GM21423 (cell line): Measurements from ENCODE around the gene PGF.

Experiments
- ATAC-seq: cut with Tn5 transposase; IDR thresholded peaks from one replicate; pipeline ENCODE4 v1.9.1; 2021; ENCODE audit warnings: mild to moderate bottlenecking, moderate library complexity; ENCODE audit not compliant: unreplicated experiment

Gene PGF

GRCh38 chr14:74959596-74960180 is 4.3 kb upstream of the PGF start:
- ATAC-seq = no peak

DNA sequence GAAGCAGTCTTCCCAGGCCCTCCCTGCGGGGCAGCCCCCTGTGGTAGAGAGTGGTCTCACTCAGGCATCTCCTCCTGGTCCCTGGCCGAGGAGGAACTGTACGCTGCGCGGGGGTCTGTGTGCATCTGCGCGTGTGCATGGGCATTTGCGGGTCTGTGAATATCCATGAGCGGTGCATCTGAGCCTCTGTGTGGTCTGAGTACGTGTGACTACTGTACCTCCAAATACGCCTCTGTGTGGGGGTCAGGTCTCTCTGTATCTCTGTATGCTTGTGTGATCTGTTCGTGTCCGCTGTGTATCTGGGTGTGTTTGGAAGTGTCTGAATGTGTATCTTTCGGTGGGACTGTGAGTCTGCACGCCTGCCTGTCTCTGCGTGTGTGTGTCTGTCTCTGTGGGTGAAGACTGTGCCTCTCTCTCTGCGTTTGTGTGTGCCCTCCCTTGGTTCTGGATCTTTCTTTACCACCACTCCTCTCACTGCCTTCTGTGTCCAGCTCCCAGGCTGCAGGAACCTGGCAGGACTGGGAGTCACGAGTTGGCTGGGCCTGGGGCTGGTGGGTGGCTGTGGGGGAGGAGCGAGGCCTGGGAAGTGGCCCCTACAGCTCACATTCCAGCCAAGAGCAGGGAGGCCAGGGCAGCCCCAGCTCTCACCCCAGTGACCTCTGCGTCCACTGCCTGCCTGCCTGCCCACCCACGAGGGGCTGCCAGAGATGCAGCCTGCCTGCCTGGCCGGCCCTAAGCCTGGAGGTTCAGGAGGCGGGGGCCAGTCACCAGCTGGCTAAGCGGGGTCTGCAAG is 1.1 kb upstream of the PGF start:
- no peak for ATAC-seq

- no peak for ATAC-seq
These were observed 556 bp upstream of the PGF start for GRCh38 chr14:74956027-74956279.

- ATAC-seq = no peak
These were observed 509 bp downstream of the PGF start for GRCh38 chr14:74954947-74955228.

GRCh38 chr14:74954232-74954946 is 1.0 kb downstream of the PGF start:
- no peak for ATAC-seq

- no peak for ATAC-seq
These were observed 1.7 kb downstream of the PGF start for GRCh38 chr14:74953686-74954085.

- no peak for ATAC-seq
These were observed 2.5 kb downstream of the PGF start for GRCh38 chr14:74952697-74953484.

DNA sequence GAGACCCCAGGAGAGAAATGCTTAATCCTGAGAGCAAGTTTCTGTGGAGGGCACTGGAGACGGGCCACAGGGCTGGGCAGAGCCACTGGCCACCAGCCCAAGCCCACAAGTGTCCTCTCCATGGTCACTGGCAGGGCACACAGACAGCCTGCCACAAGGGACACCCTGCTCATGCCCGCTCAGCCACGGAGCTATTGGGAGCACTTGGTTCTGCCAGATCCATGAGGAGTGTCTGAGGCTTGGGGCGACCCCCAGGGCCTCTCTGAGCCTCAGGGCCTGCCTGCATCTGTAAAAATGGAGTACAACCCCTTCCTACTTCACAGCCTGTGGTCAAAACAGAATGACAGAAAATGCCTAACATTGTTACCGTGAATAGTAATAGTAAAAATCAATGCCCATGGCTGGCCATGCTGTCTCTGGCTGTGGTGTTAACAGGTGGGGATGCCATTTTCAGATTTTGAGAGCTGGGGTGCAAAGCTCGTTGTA is 3.2 kb downstream of the PGF start:
- no peak for ATAC-seq

DNA sequence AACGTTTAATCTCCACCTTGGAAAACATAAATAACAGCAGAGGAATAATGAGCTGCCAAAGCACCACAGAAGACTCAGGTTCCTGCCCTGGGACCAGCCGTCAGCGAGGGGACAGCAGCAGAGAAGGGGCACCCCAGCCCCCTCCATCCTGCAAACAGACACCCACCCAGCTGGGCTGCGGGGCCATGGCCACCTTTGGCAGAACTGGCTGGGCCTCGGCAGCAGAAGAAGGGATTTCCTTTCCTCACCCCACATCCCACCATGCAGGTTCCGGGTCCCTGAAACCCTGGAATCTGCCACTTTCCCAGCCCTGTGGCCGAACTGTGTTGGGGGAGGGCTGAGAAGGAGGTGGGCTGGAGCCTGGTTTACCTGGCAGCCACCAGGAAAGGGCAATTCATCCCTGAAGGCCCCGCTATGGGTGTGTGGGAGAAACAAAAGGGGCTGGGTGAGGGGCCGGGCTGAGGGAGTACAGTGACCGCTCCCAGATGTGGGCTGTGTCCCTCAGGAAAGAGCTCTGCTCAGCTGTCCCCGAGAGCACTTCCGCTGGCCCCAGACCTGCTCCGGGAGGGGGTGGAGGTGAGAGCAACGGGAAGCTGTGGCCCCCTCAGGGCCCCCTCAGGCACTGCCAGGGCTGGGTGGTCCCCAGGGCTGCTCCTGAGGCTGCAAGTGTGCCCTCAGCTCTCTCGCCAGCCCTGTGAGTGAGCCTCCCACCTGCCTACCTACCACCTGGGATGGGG is 3.8 kb downstream of the PGF start:
- no peak for ATAC-seq

DNA sequence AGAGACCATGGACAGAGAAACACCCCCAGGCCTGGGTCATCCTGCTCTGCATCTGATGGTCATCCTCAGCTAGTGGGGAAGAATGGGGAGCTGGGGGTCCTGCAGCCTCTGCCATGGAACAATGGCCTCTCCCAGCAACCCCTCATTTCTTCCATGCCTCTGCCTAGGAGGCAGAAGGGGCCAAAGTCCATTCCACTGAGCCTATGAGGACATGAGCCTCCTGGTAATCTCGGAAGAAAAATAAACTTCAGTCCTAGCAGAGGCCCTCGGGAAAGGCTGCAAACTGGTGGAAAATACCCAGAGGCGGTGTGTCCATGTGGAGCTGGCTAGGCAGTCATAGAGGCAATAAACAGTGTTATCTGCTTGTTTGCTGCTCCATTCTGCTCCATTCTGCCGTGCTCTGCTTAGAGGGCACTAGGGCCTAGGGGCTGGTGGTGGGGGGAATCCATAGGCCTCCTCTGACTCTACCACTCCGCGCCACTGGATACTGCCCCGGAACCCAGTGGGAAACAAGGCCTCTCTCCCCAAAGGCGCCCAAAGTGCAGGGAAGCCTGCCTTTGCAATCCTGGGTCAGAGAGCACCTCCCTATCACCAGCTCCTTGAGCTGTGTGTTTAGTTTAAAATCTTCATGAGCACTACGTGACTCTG is 4.5 kb downstream of the PGF start:
- no peak for ATAC-seq

GRCh38 chr14:74949859-74950573 is 5.4 kb downstream of the PGF start:
- no peak for ATAC-seq

GRCh38 chr14:74949191-74949601 is 6.2 kb downstream of the PGF start:
- ATAC-seq = no peak

GRCh38 chr14:74948228-74949175 is 6.9 kb downstream of the PGF start:
- ATAC-seq = no peak

GRCh38 chr14:74947353-74948227 is 7.8 kb downstream of the PGF start:
- no peak for ATAC-seq

DNA sequence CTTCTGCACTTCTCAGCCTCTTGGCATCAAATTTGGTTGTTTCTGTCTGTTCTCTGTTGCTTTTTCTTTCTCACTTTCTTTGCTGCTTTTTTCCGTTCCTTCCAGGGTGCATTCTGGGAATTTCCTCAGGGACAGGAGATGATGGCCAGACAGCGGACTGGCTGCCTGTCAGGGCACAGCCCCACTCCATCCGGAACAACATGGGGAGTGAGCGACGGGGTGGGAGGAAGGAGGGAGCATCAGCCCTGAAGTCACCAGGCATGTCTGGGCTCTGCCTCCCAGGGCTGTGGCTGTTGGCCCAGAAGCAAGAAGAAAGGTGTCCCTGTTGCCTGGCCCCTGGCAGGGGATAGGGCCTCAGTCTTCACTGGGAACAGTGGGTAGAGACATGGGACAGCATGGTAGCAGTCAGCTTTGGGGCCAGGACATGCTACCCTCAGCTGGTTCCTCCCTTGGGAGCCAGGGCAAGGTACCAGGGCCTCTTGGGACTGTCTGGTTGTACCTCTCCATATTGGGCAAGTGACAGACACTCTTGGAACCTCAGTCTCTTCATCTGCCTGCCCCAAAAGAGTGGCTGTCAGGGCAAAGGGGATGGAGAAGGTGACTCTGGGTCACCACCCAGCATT is 8.6 kb downstream of the PGF start:
- ATAC-seq = no peak

GRCh38 chr14:74945852-74946658 is 9.3 kb downstream of the PGF start:
- ATAC-seq = peak; percentile 39
